ENCODE results near the gene ZNF277.
"Not testable (repeated sequence)": the region's sequence is repeated elsewhere in the genome, so short reads cannot be mapped to it uniquely, and the experiment has no call there.

The ZNF277 gene

DNA sequence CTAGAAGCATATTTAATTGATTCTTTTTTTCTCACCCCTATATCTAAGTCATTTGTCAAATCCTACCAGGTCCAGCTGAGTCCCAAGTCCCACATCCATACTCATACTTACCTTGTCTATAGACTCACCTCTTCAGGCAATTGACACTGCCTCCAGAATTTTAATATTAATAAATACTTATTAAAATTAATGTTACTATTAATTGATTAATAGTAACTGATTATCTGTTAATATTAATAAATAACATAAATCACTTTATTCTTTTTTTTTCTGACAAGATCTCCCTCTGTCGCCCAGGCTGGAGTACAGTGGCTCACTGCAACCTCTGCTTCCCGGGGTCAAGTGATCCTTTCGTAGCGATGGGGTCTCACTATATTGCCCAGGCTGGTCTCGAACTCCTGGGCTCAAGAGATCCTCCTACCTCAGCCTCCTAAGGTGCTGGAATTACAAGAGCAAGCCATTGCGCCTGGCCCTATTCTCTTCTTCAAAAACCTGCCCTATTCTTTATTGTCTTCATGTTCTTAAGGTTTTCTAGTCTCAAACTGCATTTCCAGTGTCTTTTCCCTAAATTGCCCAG is 94.4 kb downstream of the ZNF277 start:
- DNase-seq (ENCODE audit: low read depth in 1 of 2, low spot score in 1 of 2): no peak
- in situ Hi-C loops (cut with HindIII; ENCODE audit: low pct_unique_long_range_greater_than_20kb, low sequenced_read_pairs): no loop called here
- no peak for TF ChIP-seq JUND (IDR thresholded peaks at IDR 0.05; ENCODE audit: low read depth)

DNA sequence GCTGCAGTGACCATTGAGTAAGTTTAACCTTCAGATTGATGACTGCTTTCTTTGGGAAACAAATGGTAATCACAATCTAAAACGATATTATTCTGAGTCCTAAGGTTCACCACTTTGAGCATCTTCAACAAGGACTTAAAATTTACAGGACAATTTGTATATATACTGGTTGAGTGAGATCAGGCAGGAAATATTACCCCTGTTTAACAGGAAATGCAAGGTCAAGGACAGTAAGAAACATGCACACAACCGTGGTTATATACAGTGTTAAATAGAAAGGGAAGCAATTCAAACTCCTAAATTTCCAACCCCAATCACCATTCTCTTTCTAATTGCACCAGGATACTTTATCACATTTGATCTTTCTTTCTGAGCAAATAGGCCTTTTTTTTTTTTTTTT is 96.1 kb downstream of the ZNF277 start:
- no peak for TF ChIP-seq JUND (IDR thresholded peaks at IDR 0.05; ENCODE audit: low read depth)
- in situ Hi-C loops (cut with HindIII; ENCODE audit: low pct_unique_long_range_greater_than_20kb, low sequenced_read_pairs): no loop called here
- peak in 1 of 2 experiments; percentile 19 for DNase-seq (ENCODE audit: low read depth in 1 of 2, low spot score in 1 of 2)

DNA sequence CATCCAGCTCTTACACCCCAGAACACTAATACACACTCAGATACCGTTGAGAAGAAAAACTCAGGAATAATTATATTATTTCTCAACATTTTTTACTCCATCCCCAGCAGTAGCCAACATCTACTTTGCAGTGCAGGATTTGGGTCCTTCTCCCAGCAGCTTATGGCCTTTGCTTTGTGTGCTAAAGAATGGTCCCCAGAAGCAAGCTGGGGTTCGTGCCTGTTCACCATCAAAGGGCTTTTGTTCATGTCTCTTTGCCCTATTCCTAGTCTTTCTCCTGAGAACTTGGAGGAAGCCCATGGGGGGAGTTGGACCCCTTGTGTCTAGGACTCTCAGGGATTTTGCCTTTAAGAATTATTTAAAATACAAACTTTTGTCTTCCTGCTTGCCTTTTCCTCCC is 100.4 kb downstream of the ZNF277 start:
- DNase-seq (ENCODE audit: low read depth in 1 of 2, low spot score in 1 of 2): no peak
- TF ChIP-seq JUND (IDR thresholded peaks at IDR 0.05; ENCODE audit: low read depth): no peak
- in situ Hi-C loops (cut with HindIII; ENCODE audit: low pct_unique_long_range_greater_than_20kb, low sequenced_read_pairs): no loop called here

DNA sequence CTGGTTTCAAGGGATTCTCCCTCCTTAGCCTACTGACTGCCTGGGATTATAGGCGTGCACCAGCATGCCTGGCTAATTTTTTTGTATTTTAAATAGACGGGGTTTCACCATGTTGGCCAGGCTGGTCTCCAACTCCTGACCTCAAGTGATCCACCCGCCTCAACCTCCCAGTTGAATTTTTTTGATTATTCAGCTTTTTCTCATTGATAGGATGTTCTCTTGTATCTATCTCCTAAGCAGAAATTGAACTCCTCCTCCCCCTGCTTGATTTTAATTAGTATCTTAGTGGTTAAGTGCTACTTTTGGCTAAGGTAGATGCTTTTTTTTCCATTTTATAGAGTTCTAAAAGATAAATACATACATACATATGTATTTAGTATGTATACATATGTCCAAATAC is 101.0 kb downstream of the ZNF277 start:
- in situ Hi-C loops (cut with HindIII; ENCODE audit: low pct_unique_long_range_greater_than_20kb, low sequenced_read_pairs): no loop called here
- no peak for TF ChIP-seq JUND (IDR thresholded peaks at IDR 0.05; ENCODE audit: low read depth)
- DNase-seq (ENCODE audit: low read depth in 1 of 2, low spot score in 1 of 2): no peak

DNA sequence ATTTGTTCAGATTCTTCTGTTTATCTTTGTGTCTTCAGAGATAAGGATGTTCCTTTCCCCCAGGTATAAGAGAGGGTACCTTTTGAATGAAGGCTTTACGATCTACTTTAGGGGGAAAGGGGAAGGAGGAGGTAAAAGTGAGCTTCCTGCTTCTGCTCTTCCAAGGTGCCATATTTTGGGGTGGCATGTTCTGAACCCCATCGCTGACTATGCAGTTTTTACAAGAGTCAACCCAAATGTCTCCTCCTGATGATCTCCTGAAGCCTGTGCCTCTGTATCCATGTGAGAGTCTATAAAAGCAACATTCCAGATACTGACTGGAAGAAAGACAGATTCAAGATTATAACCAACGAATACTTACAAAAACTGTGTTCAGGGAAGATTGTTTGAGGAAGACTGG is 102.5 kb downstream of the ZNF277 start:
- DNase-seq (ENCODE audit: low read depth in 1 of 2, low spot score in 1 of 2): no peak
- in situ Hi-C loops (cut with HindIII; ENCODE audit: low pct_unique_long_range_greater_than_20kb, low sequenced_read_pairs): no loop called here

DNA sequence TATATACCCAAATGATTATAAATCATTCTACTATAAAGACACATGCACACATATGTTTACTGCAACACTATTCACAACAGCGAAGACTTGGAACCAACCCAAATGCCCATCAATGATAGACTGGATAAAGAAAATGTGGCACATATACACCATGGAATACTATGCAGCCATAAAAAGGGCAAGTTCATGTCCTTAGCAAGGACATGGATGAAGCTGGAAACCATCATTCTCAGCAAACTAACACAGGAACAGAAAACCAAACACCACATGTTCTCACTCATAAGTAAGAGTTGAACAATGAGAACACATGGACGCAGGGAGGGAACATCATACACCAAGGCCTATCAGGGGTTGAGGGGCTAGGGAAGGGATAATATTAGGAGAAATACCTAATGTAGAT is 110.3 kb downstream of the ZNF277 start:
- DNase-seq (ENCODE audit: low read depth in 1 of 2, low spot score in 1 of 2); in situ Hi-C loops (cut with HindIII; ENCODE audit: low pct_unique_long_range_greater_than_20kb, low sequenced_read_pairs): not testable (repeated sequence)

More for the DNA sequence above, 102.5 kb downstream of the ZNF277 start:
- no peak for TF ChIP-seq JUND (IDR thresholded peaks at IDR 0.05; ENCODE audit: low read depth)

DNA sequence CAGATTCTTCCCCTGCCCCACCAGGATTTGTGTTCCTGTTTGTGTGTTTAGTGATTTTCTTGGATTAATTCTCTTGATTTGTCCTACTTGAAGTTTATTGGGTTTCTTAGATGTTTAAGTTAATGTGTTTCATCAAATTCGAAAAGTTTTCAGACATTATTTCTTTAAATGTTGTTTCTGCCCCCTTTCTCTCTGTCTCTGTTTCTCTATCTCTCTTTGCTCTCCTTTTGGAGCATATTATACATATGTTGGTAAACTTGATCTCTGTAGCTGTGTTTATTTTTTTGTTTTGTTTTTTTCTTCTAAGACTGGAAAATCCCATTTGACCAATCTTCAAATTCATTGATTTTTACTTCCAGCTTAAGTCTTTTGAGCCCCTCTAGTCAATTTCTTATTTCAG is 115.6 kb downstream of the ZNF277 start:
- in situ Hi-C loops (cut with HindIII; ENCODE audit: low pct_unique_long_range_greater_than_20kb, low sequenced_read_pairs): no loop called here

DNA sequence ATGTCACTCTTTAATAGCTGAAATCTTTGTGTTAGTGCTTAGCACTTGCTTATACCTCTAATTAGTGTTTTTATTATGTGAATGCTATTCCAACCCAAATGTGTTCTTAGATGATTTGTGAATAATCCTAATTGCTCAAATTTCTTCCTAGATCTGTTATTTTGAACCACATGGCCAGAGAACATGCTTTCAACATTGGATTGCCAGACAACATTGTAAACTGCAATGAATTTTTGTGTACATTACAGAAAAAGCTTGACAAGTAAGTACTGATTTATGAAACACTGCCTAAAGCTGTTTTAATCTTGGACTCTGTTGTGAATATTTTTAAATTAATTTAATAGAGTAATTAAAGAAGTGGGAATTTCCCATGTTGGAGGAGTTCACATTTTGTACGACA is 121.1 kb downstream of the ZNF277 start:
- in situ Hi-C loops (cut with HindIII; ENCODE audit: low pct_unique_long_range_greater_than_20kb, low sequenced_read_pairs): no loop called here
- DNase-seq (ENCODE audit: low read depth in 1 of 2, low spot score in 1 of 2): no peak
- TF ChIP-seq JUND (IDR thresholded peaks at IDR 0.05; ENCODE audit: low read depth): no peak

More for the DNA sequence above, 115.6 kb downstream of the ZNF277 start:
- no peak for DNase-seq (ENCODE audit: low read depth in 1 of 2, low spot score in 1 of 2)
- TF ChIP-seq JUND (IDR thresholded peaks at IDR 0.05; ENCODE audit: low read depth): no peak

DNA sequence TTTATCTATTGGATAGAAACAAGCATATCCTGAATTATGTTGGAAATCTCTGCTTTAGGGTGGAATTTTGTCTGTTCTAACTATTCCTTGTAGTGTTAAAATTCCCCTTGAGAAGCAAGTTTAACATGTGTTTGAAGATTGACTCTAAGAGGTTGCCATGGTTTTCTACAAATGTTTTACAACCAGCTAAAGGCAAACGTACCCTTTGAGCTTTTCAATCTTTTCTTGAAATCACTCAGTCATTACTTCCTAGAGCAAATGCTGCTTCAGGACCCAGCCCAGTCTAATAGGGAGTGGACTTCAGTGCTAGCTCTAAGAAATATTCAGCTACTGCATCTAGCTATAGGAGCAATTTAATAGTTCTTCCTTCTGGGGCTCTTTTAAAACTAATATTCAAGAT is 125.0 kb downstream of the ZNF277 start:
- TF ChIP-seq JUND (IDR thresholded peaks at IDR 0.05; ENCODE audit: low read depth): no peak
- in situ Hi-C loops (cut with HindIII; ENCODE audit: low pct_unique_long_range_greater_than_20kb, low sequenced_read_pairs): no loop called here
- no peak for DNase-seq (ENCODE audit: low read depth in 1 of 2, low spot score in 1 of 2)

DNA sequence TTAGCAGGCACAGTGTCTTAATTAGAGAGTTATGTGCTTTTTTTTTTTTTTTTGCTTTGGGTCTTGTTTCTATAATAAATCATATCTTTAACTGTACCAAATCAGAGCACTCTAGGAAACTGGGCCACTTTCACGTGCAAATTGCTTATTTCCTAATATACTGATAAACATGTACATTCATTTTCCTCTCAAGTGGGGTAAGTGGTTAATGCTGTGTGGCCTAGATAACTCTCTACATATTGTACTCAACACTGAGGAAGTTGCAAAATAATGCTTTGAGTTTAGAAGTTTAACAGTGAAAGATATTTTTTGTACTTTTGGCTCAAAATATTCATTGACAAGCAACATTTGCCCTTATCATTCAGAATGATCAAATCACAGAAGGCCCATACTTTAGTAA is 127.9 kb downstream of the ZNF277 start:
- in situ Hi-C loops (cut with HindIII; ENCODE audit: low pct_unique_long_range_greater_than_20kb, low sequenced_read_pairs): no loop called here
- no peak for DNase-seq (ENCODE audit: low read depth in 1 of 2, low spot score in 1 of 2)
- TF ChIP-seq JUND (IDR thresholded peaks at IDR 0.05; ENCODE audit: low read depth): no peak

DNA sequence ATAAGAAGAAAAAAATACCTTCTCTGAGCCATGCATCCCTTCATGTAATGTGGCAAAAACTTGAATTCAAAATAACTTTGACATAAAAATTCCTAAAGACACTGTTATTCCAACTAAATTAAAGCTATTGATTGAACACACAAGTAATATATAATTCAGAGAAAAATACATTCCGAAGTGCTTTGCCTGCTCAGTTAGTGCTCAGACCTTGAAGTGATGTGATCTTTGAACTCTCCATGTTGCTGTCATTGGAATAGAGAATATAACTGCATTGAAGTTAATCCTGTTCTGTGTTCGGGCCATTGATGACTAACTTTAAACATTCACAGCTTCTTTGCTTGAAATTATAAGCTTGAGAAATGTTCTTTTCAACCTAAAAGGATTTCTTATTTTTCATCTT is 129.8 kb downstream of the ZNF277 start:
- TF ChIP-seq JUND (IDR thresholded peaks at IDR 0.05; ENCODE audit: low read depth): no peak
- no peak for DNase-seq (ENCODE audit: low read depth in 1 of 2, low spot score in 1 of 2)
- in situ Hi-C loops (cut with HindIII; ENCODE audit: low pct_unique_long_range_greater_than_20kb, low sequenced_read_pairs): no loop called here

DNA sequence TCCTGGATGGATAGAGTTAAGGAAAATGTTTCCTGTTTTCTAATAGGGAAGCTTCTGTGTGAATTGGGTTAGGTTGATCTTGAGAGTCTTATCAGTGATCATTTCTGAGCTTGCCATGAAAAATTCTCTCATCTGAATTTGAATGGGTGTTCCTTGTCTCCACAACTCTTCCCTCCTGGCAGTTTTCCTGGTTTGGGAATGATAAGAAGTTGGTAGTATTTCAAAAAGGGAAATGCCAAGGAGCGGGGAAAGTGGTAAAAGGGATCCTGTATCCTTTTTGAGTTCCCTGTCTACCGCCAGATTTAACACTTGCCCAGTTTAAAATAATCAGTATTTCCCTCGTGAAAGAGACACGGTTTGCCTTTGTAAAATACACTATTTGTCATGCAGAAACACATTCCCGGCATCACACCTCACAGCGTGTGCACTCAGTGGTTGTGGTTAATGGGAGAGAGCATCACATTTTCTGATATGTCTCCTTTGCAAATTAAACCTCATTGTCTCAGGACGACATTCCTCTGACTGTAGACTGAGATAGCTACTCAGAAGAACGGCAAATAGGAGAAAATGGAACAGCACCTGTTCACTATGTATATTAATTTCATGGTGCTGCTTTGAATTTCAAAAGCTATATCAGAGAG is 130.6 kb downstream of the ZNF277 start:
- in situ Hi-C loops (cut with HindIII; ENCODE audit: low pct_unique_long_range_greater_than_20kb, low sequenced_read_pairs): no loop called here
- no peak for DNase-seq (ENCODE audit: low read depth in 1 of 2, low spot score in 1 of 2)
- no peak for TF ChIP-seq JUND (IDR thresholded peaks at IDR 0.05; ENCODE audit: low read depth)

DNA sequence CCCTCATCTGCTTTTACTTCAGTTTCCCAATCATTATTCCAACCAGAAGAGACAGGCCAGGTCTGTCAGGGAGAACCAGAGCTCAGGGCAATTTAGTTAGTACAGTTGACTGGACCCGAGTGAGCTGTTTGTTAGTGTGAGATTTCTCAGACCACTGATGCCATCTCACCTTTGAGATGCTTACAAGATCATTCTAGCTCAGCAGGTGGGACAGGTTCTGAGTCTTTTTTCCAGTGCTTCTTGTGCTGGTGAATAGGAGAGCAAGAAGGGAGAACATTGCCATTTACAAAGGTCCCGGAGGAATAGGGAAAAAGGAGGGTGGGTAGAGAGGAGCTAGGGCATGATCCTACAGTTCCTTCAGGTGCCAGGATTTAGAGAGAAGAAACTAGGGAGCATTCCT is 131.4 kb downstream of the ZNF277 start:
- in situ Hi-C loops (cut with HindIII; ENCODE audit: low pct_unique_long_range_greater_than_20kb, low sequenced_read_pairs): no loop called here
- no peak for TF ChIP-seq JUND (IDR thresholded peaks at IDR 0.05; ENCODE audit: low read depth)
- DNase-seq (ENCODE audit: low read depth in 1 of 2, low spot score in 1 of 2): peak in 1 of 2 experiments; percentile 3

DNA sequence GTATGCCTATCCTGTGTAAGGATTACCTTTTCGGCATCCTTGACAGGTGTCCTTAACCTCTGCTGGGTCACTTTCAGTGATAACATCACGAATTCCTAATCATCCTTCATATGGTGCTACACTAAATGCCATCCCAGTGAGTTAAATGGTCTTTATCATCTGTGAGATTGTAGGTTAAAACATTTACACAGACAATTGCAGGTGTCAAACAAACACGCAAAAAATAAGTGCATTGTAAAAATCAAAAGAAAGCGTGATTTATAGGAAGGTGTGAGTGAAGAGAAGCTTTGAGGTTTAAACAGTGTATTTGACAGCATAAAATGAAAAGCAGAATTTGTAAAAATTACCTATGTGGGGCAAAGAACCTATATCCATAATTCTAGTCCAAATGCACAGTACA is 132.3 kb downstream of the ZNF277 start:
- TF ChIP-seq JUND (IDR thresholded peaks at IDR 0.05; ENCODE audit: low read depth): no peak
- DNase-seq (ENCODE audit: low read depth in 1 of 2, low spot score in 1 of 2): no peak
- in situ Hi-C loops (cut with HindIII; ENCODE audit: low pct_unique_long_range_greater_than_20kb, low sequenced_read_pairs): no loop called here

All from T47D (cell line).